Stimulated activated naive B cell treated with anti-CD40 and anti-IgM and Interleukin-4, amounts not matched to agents 10 μg/mL and 1 μg/mL and 100 μg/mL, for 72 hours (primary cell): ENCODE data around the gene CHSY1.
A peak's percentile ranks its signal among the peaks of the same experiment; 100 is the strongest.
"Not testable (repeated sequence)": the region's sequence is repeated elsewhere in the genome, so short reads cannot be mapped to it uniquely, and the experiment has no call there.

Experiments used
- ATAC-seq, 2 donors: fragments of 150-1000 bp; cut with Tn5 transposase; replicated peaks; 2 replicates each; pipeline ENCODE4 v1.10.0; 2021; ENCODE audit warnings: moderate library complexity in 1 of 2
- DNase-seq: peaks from one replicate; pipeline ENCODE4 v3.0.0; 2021
- H3K27ac Mint-ChIP-seq: one replicate; pipeline ENCODE4 v1.8.0; 2022; ENCODE audit warnings: mild to moderate bottlenecking, mixed read lengths
- H3K27me3 Mint-ChIP-seq, 2 donors: one replicate each; pipeline ENCODE4 v1.8.0; 2022; ENCODE audit warnings: mixed read lengths in 2 of 2
- H3K36me3 Mint-ChIP-seq, 2 donors: one replicate each; pipeline ENCODE4 v1.8.0; 2022; ENCODE audit warnings: mixed read lengths in 2 of 2, mild to moderate bottlenecking in 1 of 2
- H3K4me1 Mint-ChIP-seq, 2 donors: one replicate each; pipeline ENCODE4 v1.8.0; 2022; ENCODE audit warnings: mixed read lengths in 2 of 2, mild to moderate bottlenecking in 1 of 2
- H3K4me3 Mint-ChIP-seq, 2 donors: one replicate each; pipeline ENCODE4 v1.8.0; 2022; ENCODE audit warnings: mild to moderate bottlenecking in 2 of 2, mixed read lengths in 2 of 2, moderate library complexity in 1 of 2
- H3K9me3 Mint-ChIP-seq, 2 donors: one replicate each; pipeline ENCODE4 v1.8.0; 2022; ENCODE audit warnings: mixed read lengths in 2 of 2, mild to moderate bottlenecking in 1 of 2

CHSY1 gene

GRCh38 chr15:101133181-101133460 lies 118.7 kb downstream of the CHSY1 start:
- no peak overlapping the region for H3K27ac Mint-ChIP-seq

GRCh38 chr15:101132390-101133180 lies 119.3 kb downstream of the CHSY1 start:
- peaks cover 56 to 79% of the 10 kb centered on the region in 2 donors for H3K4me1 Mint-ChIP-seq
- H3K9me3 Mint-ChIP-seq = peaks cover 16 to 20% of the 10 kb centered on the region in 2 donors
- ATAC-seq (no peak), DNase-seq (no peak)
- H3K36me3 Mint-ChIP-seq = peaks cover 11 to 24% of the 10 kb centered on the region in 2 donors
- H3K4me3 Mint-ChIP-seq = no peak overlapping the region
- peaks cover 0 to 4% of the 10 kb centered on the region in 2 donors for H3K27me3 Mint-ChIP-seq
- H3K27ac Mint-ChIP-seq = no peak overlapping the region

More at GRCh38 chr15:101133181-101133460, 118.7 kb downstream of the CHSY1 start:
- H3K9me3 Mint-ChIP-seq = peaks cover 12 to 16% of the 10 kb centered on the region in 2 donors
- H3K4me1 Mint-ChIP-seq = peaks cover 53 to 76% of the 10 kb centered on the region in 2 donors
- DNase-seq (no peak), ATAC-seq (no peak)
- H3K27me3 Mint-ChIP-seq = peaks cover 0 to 4% of the 10 kb centered on the region in 2 donors
- no peak overlapping the region for H3K4me3 Mint-ChIP-seq
- peaks cover 6 to 20% of the 10 kb centered on the region in 2 donors for H3K36me3 Mint-ChIP-seq

GRCh38 chr15:101131489-101132389 lies 120.1 kb downstream of the CHSY1 start:
- Mint-ChIP-seq H3K36me3 (peaks cover 11 to 24% of the 10 kb centered on the region in 2 donors), H3K4me1 (peaks cover 56 to 79% of the 10 kb centered on the region in 2 donors), H3K4me3 (peak overlapping the region in 1 of 2 donors; percentile 11), H3K27ac (peak overlapping the region; percentile 47), H3K9me3 (peaks cover 17 to 21% of the 10 kb centered on the region in 2 donors), H3K27me3 (peaks cover 0 to 4% of the 10 kb centered on the region in 2 donors)
- ATAC-seq (no peak), DNase-seq (no peak)

GRCh38 chr15:101129851-101130380 lies 121.9 kb downstream of the CHSY1 start:
- peaks cover 11 to 21% of the 10 kb centered on the region in 2 donors for H3K36me3 Mint-ChIP-seq
- H3K4me3 Mint-ChIP-seq = peak overlapping the region; percentile 12 to 22
- peaks cover 17 to 21% of the 10 kb centered on the region in 2 donors for H3K9me3 Mint-ChIP-seq
- H3K27ac Mint-ChIP-seq = peak overlapping the region; percentile 74
- H3K27me3 Mint-ChIP-seq = no peaks in the 10 kb centered on the region
- no peak for DNase-seq
- ATAC-seq = no peak
- peaks cover 51 to 81% of the 10 kb centered on the region in 2 donors for H3K4me1 Mint-ChIP-seq

- H3K4me1 Mint-ChIP-seq = peaks cover 56 to 83% of the 10 kb centered on the region in 2 donors
- no peaks in the 10 kb centered on the region for H3K27me3 Mint-ChIP-seq
- no peak for DNase-seq
- no peak for ATAC-seq
- H3K27ac Mint-ChIP-seq = peak overlapping the region; percentile 95
- peaks cover 17 to 23% of the 10 kb centered on the region in 2 donors for H3K9me3 Mint-ChIP-seq
- peaks cover 10 to 19% of the 10 kb centered on the region in 2 donors for H3K36me3 Mint-ChIP-seq
- H3K4me3 Mint-ChIP-seq = no peak overlapping the region
Measured at GRCh38 chr15:101128221-101129015, 123.4 kb downstream of the CHSY1 start.

GRCh38 chr15:101127506-101128076 lies 124.3 kb downstream of the CHSY1 start:
- DNase-seq (peak; percentile 44), ATAC-seq (peak; percentile 81)
- H3K4me1 Mint-ChIP-seq = peaks cover 60 to 87% of the 10 kb centered on the region in 2 donors

GRCh38 chr15:101126618-101127505 lies 125.0 kb downstream of the CHSY1 start:
- H3K36me3 Mint-ChIP-seq = peaks cover 10 to 22% of the 10 kb centered on the region in 2 donors
- no peak for DNase-seq
- peaks cover 20 to 26% of the 10 kb centered on the region in 2 donors for H3K9me3 Mint-ChIP-seq

More at GRCh38 chr15:101127506-101128076, 124.3 kb downstream of the CHSY1 start:
- H3K27me3 Mint-ChIP-seq = no peaks in the 10 kb centered on the region
- H3K27ac Mint-ChIP-seq = peak overlapping the region; percentile 95
- H3K36me3 Mint-ChIP-seq = peaks cover 10 to 22% of the 10 kb centered on the region in 2 donors
- H3K4me3 Mint-ChIP-seq = peak overlapping the region; percentile 72 to 74
- H3K9me3 Mint-ChIP-seq = peaks cover 20 to 26% of the 10 kb centered on the region in 2 donors

GRCh38 chr15:101125881-101126428 lies 125.9 kb downstream of the CHSY1 start:
- not testable (repeated sequence) for ATAC-seq, H3K4me3 Mint-ChIP-seq, H3K27me3 Mint-ChIP-seq, DNase-seq
- Mint-ChIP-seq H3K4me1 (peaks cover 63 to 93% of the 10 kb centered on the region in 2 donors), H3K27ac (peak overlapping the region; percentile 5), H3K9me3 (peaks cover 15 to 19% of the 10 kb centered on the region in 2 donors), H3K36me3 (peaks cover 10 to 18% of the 10 kb centered on the region in 2 donors)

More at GRCh38 chr15:101126618-101127505, 125.0 kb downstream of the CHSY1 start:
- peak; percentile 58 to 61 for ATAC-seq
- Mint-ChIP-seq H3K4me1 (peaks cover 65 to 95% of the 10 kb centered on the region in 2 donors), H3K27me3 (no peaks in the 10 kb centered on the region), H3K4me3 (peak overlapping the region; percentile 72 to 74), H3K27ac (peak overlapping the region; percentile 95)
